Sigmoid colon (tissue), 7 donors: ENCODE results near the gene CP. TPM values are rescaled to one million over a fixed set of nuclear protein-coding genes. Genes with fewer than 3 reads are reported as not detected.

Experiments used
- DNase-seq: peaks from one replicate; pipeline ENCODE4 v3.0.0-alpha.2; 2019
- H3K27ac ChIP-seq, 4 donors: fragments of 200-600 bp; sonication (generic); one replicate each; pipeline ENCODE4 v1.5.1; 2016 to 2019; ENCODE audit warnings: mild to moderate bottlenecking in 1 of 4
- H3K27me3 ChIP-seq, 3 donors: fragments of 200-600 bp; sonication (generic); one replicate each; pipeline ENCODE4 v1.5.1; 2019; ENCODE audit warnings: mild to moderate bottlenecking in 1 of 3
- H3K36me3 ChIP-seq, 4 donors: fragments of 200-600 bp; sonication (generic); one replicate each; pipeline ENCODE4 v1.5.1; 2016 to 2019
- H3K4me1 ChIP-seq, 4 donors: fragments of 200-600 bp; sonication (generic); one replicate each; pipeline ENCODE4 v1.5.1; 2017 to 2019
- H3K4me3 ChIP-seq, 4 donors: fragments of 200-600 bp; sonication (generic); one replicate each; pipeline ENCODE4 v1.5.1; 2017 to 2019; ENCODE audit warnings: mild to moderate bottlenecking in 2 of 4, moderate library complexity in 1 of 4
- H3K9me3 ChIP-seq, 4 donors: fragments of 200-600 bp in 3 of 4; sonication (generic) in 3 of 4; one replicate each; pipeline versions ENCODE4 v1.5.1 to v1.6.1; 2013 to 2019
- EP300 ChIP-seq, 4 donors: sonication (generic); formaldehyde crosslinking; IDR thresholded peaks; one replicate each; pipeline ENCODE4 v1.6.1; 2017; ENCODE audit warnings: antibody characterized with exemption in 4 of 4
- POLR2A ChIP-seq, 2 donors: fragments of 450-650 bp; IDR thresholded peaks; one replicate each; pipeline ENCODE4 v1.6.1; 2016; ENCODE audit warnings: antibody characterized with exemption in 2 of 2, mild to moderate bottlenecking in 2 of 2, moderate library complexity in 2 of 2
- POLR2AphosphoS5 ChIP-seq, 4 donors: sonication (generic); formaldehyde crosslinking; IDR thresholded peaks; one replicate each; pipeline ENCODE4 v1.6.1; 2017; ENCODE audit warnings: antibody characterized with exemption in 4 of 4
- WGBS, 2 donors: extraction: QIAGEN DNeasy Blood & Tissue Kit; methylation state at CpG; one replicate each; pipeline ENCODE4 v1.1.7; 2013; 5-methylcytosine and 5-hydroxymethylcytosine counted together
- intact Hi-C: fragments of 100-400 bp; cut with DNase I; formaldehyde crosslinking; loops from one replicate; pipeline ENCODE4 v1.15.1; 2023
- polyA plus RNA-seq, 3 donors: library from polyadenylated mRNA; stranded (reverse); fragments of 200-250 nt; gene quantifications; one replicate each; pipeline ENCODE4 v1.2.3, GENCODE V29; 2013
- total RNA-seq, 4 donors: library from RNA; depleted of rRNA; stranded (reverse); fragments of >200 nt; gene quantifications; one replicate each; pipeline ENCODE4 v1.1.0, GENCODE V29; 2016
- TF ChIP-seq, protein P1 (sequence below), 4 experiments: fragments of 450-650 bp in 3 of 4; fragments of 200-600 bp in 1 of 4; IDR thresholded peaks; one replicate each; pipeline ENCODE4 v1.5.1; 2016 to 2019; ENCODE audit warnings: antibody characterized with exemption in 4 of 4, mild to moderate bottlenecking in 3 of 4, moderate library complexity in 2 of 4
- donor health status: healthy with polysubstance abuse.
- donor health status: Bipolar disorder and iron deficiency.
- donor health status: healthy.

The CP gene
- 1 to 10 TPM; 3.7 to 7.1 (median 6.1) TPM for total RNA-seq
- polyA plus RNA-seq = 10 to 100 TPM in 2 of 3 donors, under 1 TPM in 1; 0.69 to 13.2 (median 10.6) TPM

DNA sequence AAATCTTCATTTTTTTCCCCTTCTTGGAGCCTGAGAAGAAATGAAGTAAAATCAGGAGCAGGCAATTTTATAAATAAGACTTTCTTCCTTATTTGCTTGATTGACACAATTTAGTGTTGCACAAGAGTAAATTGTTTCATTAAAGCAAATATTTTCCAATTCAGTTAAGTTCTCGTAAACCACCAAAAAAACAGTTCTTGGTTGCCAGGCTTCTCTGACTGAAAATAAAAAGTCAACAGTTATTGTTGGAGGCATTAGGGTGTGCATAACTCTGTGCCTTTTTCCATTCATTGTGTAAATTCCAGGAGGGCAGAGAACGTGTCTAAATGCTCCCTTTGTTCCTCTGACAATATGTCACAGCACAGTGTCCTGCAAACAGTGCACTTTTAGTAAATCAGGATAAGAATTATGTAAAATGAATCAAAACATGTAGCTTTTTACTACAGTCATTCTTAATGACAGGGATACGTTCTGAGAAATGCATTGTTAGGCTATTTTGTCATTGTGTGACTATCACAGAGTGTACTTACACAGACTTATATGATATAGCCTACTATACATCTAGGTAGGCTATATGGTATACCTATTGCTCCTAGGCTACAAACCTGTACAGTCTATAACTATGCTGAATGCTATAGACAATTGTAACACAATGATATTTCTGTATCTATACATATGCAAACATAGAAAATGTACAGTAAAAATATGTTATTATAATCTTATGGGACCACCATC, at the start of gene CP:
CP (minus strand) TSS at position 47 of the 735 bp plus-strand sequence; CDS start at position 10, 37 bp downstream.
- Histone ChIP-seq H3K9me3 (no peaks in the 10 kb centered on the region), H3K4me3 (no peak within 1 kb of the TSS), H3K36me3 (no peaks in the 10 kb centered on the region), H3K4me1 (peaks cover 0 to 10% (median 5%) of the 10 kb centered on the region in 4 donors), H3K27me3 (no peaks in the 10 kb centered on the region), H3K27ac (no peak within 1 kb of the TSS)
- 16 to 52% methylated on average over 3 of the region's 3 CpGs for WGBS, 2 donors
- no peak for DNase-seq
- intact Hi-C loops = no loop called here
- TF ChIP-seq POLR2AphosphoS5 (IDR thresholded peaks at IDR 0.05) (no peak), EP300 (IDR thresholded peaks at IDR 0.05) (no peak), POLR2A (IDR thresholded peaks at IDR 0.05) (no peak)
- TF ChIP-seq, protein P1, sequence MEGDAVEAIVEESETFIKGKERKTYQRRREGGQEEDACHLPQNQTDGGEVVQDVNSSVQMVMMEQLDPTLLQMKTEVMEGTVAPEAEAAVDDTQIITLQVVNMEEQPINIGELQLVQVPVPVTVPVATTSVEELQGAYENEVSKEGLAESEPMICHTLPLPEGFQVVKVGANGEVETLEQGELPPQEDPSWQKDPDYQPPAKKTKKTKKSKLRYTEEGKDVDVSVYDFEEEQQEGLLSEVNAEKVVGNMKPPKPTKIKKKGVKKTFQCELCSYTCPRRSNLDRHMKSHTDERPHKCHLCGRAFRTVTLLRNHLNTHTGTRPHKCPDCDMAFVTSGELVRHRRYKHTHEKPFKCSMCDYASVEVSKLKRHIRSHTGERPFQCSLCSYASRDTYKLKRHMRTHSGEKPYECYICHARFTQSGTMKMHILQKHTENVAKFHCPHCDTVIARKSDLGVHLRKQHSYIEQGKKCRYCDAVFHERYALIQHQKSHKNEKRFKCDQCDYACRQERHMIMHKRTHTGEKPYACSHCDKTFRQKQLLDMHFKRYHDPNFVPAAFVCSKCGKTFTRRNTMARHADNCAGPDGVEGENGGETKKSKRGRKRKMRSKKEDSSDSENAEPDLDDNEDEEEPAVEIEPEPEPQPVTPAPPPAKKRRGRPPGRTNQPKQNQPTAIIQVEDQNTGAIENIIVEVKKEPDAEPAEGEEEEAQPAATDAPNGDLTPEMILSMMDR (IDR thresholded peaks at IDR 0.05) = no peak

DNA sequence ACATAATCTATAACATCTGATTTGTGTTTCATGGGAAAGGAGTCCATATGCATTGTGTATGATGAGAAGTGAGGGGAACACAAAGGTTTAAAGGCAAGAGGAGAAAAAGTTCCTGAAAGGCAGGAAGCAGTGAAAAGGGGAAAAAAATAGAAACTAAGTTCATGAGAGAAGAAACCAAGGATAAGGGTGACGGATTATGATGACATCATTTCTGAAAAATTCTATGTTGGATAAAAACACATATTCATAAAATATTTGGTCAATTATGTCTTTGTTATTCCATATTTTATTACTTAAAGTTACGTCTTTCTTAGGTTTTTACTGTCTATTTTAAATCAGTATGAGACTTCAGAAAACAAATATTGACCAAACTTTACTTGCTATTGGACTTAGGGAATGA, 48.6 kb upstream of the CP start:
- Histone ChIP-seq H3K9me3 (no peaks in the 10 kb centered on the region), H3K4me1 (peaks cover 0 to 15% (median 3%) of the 10 kb centered on the region in 4 donors), H3K27me3 (no peaks in the 10 kb centered on the region), H3K36me3 (no peaks in the 10 kb centered on the region), H3K4me3 (no peak overlapping the region), H3K27ac (no peak overlapping the region)
- TF ChIP-seq, protein P1 (IDR thresholded peaks at IDR 0.05) = no peak
- TF ChIP-seq POLR2A (IDR thresholded peaks at IDR 0.05) (no peak), EP300 (IDR thresholded peaks at IDR 0.05) (no peak), POLR2AphosphoS5 (IDR thresholded peaks at IDR 0.05) (no peak)
- no peak for DNase-seq
- intact Hi-C loops = loop anchor here (5.0 to 10.0 kb wide), 2 partner anchors 85 to 408 kb away; no protein-coding TSS in a partner anchor
- 20 to 64% methylated on average over 2 of the region's 2 CpGs for WGBS, 2 donors

DNA sequence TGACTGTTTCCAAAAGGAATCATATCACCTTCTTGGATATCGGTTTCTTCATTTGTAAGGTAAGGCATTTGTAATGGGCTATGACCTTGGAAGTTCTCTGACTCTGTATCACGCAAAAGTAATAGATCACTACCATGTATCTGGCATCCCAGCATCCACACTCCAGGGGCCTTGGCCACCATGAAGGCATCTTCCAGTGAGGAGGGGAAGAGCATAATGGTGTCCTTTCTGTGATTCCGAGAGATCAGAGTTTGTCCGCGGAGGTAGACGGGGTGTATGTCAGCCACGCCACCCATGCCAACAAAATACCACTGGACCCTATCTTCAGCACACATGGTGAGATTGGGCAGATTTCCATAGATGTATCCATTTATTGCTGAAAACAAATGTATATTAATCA, 48.1 kb upstream of the CP start:
- intact Hi-C loops = loop anchor here (5.0 to 10.0 kb wide), 2 partner anchors 85 to 407 kb away; no protein-coding TSS in a partner anchor
- Histone ChIP-seq H3K4me1 (peaks cover 0 to 15% (median 3%) of the 10 kb centered on the region in 4 donors), H3K36me3 (no peaks in the 10 kb centered on the region), H3K4me3 (no peak overlapping the region), H3K27me3 (no peaks in the 10 kb centered on the region), H3K27ac (no peak overlapping the region), H3K9me3 (no peaks in the 10 kb centered on the region)
- no peak for DNase-seq
- TF ChIP-seq POLR2AphosphoS5 (IDR thresholded peaks at IDR 0.05) (no peak), POLR2A (IDR thresholded peaks at IDR 0.05) (no peak), EP300 (IDR thresholded peaks at IDR 0.05) (no peak)
- TF ChIP-seq, protein P1 (IDR thresholded peaks at IDR 0.05) = no peak
- 97 to 98% methylated on average over 7 of the region's 7 CpGs for WGBS, 2 donors

DNA sequence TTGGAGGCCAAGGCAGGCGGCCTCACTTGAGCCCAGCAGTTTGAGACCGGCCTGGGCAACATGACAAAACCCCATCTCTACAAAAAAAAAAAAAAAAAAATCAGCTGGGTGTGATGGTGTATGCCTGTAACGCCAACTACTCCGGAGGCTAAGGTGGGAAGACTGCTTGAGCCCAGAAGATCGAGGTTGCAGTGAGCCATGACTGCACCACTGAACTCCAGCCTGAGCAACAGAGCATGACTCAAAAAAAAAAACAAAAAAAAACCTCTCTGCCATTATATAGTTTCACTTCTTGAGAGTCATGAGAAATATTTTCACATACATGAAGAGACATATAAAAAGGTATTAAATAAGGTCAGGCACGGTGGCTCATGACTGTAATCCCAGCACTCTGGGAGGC, 45.9 kb upstream of the CP start:
- Histone ChIP-seq H3K27ac (no peak overlapping the region), H3K4me3 (no peak overlapping the region), H3K4me1 (peaks cover 0 to 3% (median under 1%) of the 10 kb centered on the region in 4 donors), H3K9me3 (no peaks in the 10 kb centered on the region), H3K27me3 (no peaks in the 10 kb centered on the region), H3K36me3 (no peaks in the 10 kb centered on the region)
- WGBS, 2 donors = 85 to 95% methylated on average over 6 of the region's 6 CpGs
- intact Hi-C loops = no loop called here
- DNase-seq = no peak
- TF ChIP-seq POLR2A (IDR thresholded peaks at IDR 0.05) (no peak), POLR2AphosphoS5 (IDR thresholded peaks at IDR 0.05) (no peak), EP300 (IDR thresholded peaks at IDR 0.05) (no peak)
- TF ChIP-seq, protein P1 (IDR thresholded peaks at IDR 0.05) = no peak
